Lower leg skin (tissue), 3 donors: ENCODE data around the gene MTERF2.

Experiments
- CTCF ChIP-seq, 3 donors: fragments of 450-650 bp; IDR thresholded peaks; one replicate each; pipeline ENCODE4 v1.5.1; 2016; ENCODE audit warnings: antibody characterized with exemption in 3 of 3, mild to moderate bottlenecking in 3 of 3, moderate library complexity in 2 of 3
- POLR2A ChIP-seq, 2 donors: fragments of 450-650 bp; IDR thresholded peaks; one replicate each; pipeline ENCODE4 v1.6.1; 2016 to 2017; ENCODE audit warnings: antibody characterized with exemption in 2 of 2, mild to moderate bottlenecking in 1 of 2, moderate library complexity in 1 of 2

- TF ChIP-seq CTCF (IDR thresholded peaks at IDR 0.05) = no peak
- no peak for TF ChIP-seq POLR2A (IDR thresholded peaks at IDR 0.05)
Measured at GRCh38 chr12:107017042-107017441, 30.1 kb upstream of the MTERF2 start.
